Transverse colon (tissue), 4 donors: ENCODE results near the gene OOSP1. TPM values are rescaled to one million over a fixed set of nuclear protein-coding genes. Genes with fewer than 3 reads are reported as not detected.

ENCODE experiments used
- DNase-seq: peaks from one replicate; pipeline ENCODE4 v3.0.0-alpha.2; 2019
- H3K27ac ChIP-seq, 4 donors: fragments of 200-600 bp; sonication (generic); 2 replicates each; pipeline ENCODE4 v1.5.1; 2016 to 2018; ENCODE audit warnings: inconsistent platforms in 4 of 4
- H3K27me3 ChIP-seq: fragments of 200-600 bp; sonication (generic); 2 replicates; pipeline ENCODE4 v1.5.1; 2017; ENCODE audit warnings: inconsistent platforms
- H3K36me3 ChIP-seq, 4 donors: fragments of 200-600 bp; sonication (generic); 2 replicates each; pipeline ENCODE4 v1.5.1; 2017 to 2019; ENCODE audit warnings: inconsistent platforms in 4 of 4
- H3K4me1 ChIP-seq, 4 donors: fragments of 200-600 bp; sonication (generic); 2 replicates each; pipeline ENCODE4 v1.5.1; 2017 to 2020; ENCODE audit warnings: inconsistent platforms in 4 of 4
- H3K4me3 ChIP-seq, 4 donors: fragments of 200-600 bp; sonication (generic); 1 replicate in 1 of 4; 2 replicates in 3 of 4; pipeline versions ENCODE4 v1.5.1 to v1.6.1; 2017 to 2019; ENCODE audit warnings: inconsistent platforms in 4 of 4
- H3K9me3 ChIP-seq, 2 donors: fragments of 200-600 bp; sonication (generic); 2 replicates each; pipeline ENCODE4 v1.5.1; 2017 to 2019; ENCODE audit warnings: inconsistent platforms in 2 of 2
- CTCF ChIP-seq, 5 experiments: fragments of 200-600 bp in 3 of 5; fragments of 450-650 bp in 2 of 5; sonication (generic) in 3 of 5; IDR thresholded peaks; 1 replicate in 2 of 5; 2 replicates in 3 of 5; pipeline ENCODE4 v1.5.1; 2016 to 2017; ENCODE audit warnings: antibody characterized with exemption in 5 of 5, inconsistent platforms in 3 of 5, mild to moderate bottlenecking in 2 of 5, moderate library complexity in 1 of 5
- EP300 ChIP-seq: sonication (generic); formaldehyde crosslinking; IDR thresholded peaks from one replicate; pipeline ENCODE4 v1.6.1; 2017; ENCODE audit warnings: antibody characterized with exemption, low read depth
- POLR2A ChIP-seq: fragments of 450-650 bp; IDR thresholded peaks from one replicate; pipeline ENCODE4 v1.6.1; 2016; ENCODE audit warnings: antibody characterized with exemption, mild to moderate bottlenecking, moderate library complexity
- POLR2AphosphoS5 ChIP-seq, 3 donors: sonication (generic); formaldehyde crosslinking; IDR thresholded peaks; one replicate each; pipeline ENCODE4 v1.6.1; 2016; ENCODE audit warnings: antibody characterized with exemption in 3 of 3
- WGBS, 2 donors: methylation state at CpG; one replicate each; pipeline ENCODE4 v1.1.5; 2018; ENCODE audit warnings: low coverage in 1 of 2; 5-methylcytosine and 5-hydroxymethylcytosine counted together
- in situ Hi-C, 4 donors: fragments of 200-750 bp; cut with MboI; loops; one replicate each; pipeline versions ENCODE4 v1.15.0 to v1.15.1; 2017; ENCODE audit warnings: low sequenced_read_pairs in 3 of 4, low pct_ligation_motif_present in 1 of 4, low pct_unique_long_range_greater_than_20kb in 1 of 4
- intact Hi-C: fragments of 100-400 bp; cut with DNase I; formaldehyde crosslinking; loops from one replicate; pipeline ENCODE4 v1.15.1; 2023; ENCODE audit warnings: low total_unique reads
- total RNA-seq, 4 donors: library from RNA; depleted of rRNA; stranded (reverse); fragments of >200 nt; gene quantifications; one replicate each; pipeline ENCODE4 v1.1.0, GENCODE V29; 2016

Gene OOSP1
- total RNA-seq, 4 donors from 2014 or later = not detected

GRCh38 chr11:59938718-59939117 is 486 bp downstream of the OOSP1 start:
- H3K4me1 ChIP-seq = no peaks in the 10 kb centered on the region
- 77 to 97% methylated on average over 3 of the region's 3 CpGs for WGBS, 2 donors

GRCh38 chr11:59939482-59939881 is 1.2 kb downstream of the OOSP1 start:
- intact Hi-C loops (no loop called here), in situ Hi-C loops (no loop called here)
- Histone ChIP-seq H3K27ac (no peak overlapping the region), H3K36me3 (no peaks in the 10 kb centered on the region), H3K9me3 (no peaks in the 10 kb centered on the region), H3K27me3 (no peaks in the 10 kb centered on the region), H3K4me3 (no peak overlapping the region), H3K4me1 (no peaks in the 10 kb centered on the region)
- 80 to 81% methylated on average over 2 of the region's 2 CpGs for WGBS, 2 donors
- TF ChIP-seq EP300 (no peak), CTCF (IDR thresholded peaks at IDR 0.05) (no peak), POLR2AphosphoS5 (IDR thresholded peaks at IDR 0.05) (no peak), POLR2A (no peak)
- DNase-seq = no peak

More at GRCh38 chr11:59938718-59939117, 486 bp downstream of the OOSP1 start:
- TF ChIP-seq POLR2AphosphoS5 (IDR thresholded peaks at IDR 0.05) (no peak), CTCF (IDR thresholded peaks at IDR 0.05) (no peak), POLR2A (no peak), EP300 (no peak)
- H3K9me3 ChIP-seq = no peaks in the 10 kb centered on the region
- in situ Hi-C loops = no loop called here
- intact Hi-C loops = no loop called here
- H3K36me3 ChIP-seq = no peaks in the 10 kb centered on the region
- DNase-seq = no peak
- no peak overlapping the region for H3K4me3 ChIP-seq
- H3K27me3 ChIP-seq = no peaks in the 10 kb centered on the region
- no peak overlapping the region for H3K27ac ChIP-seq

- no peak for DNase-seq
- Histone ChIP-seq H3K4me3 (no peak overlapping the region), H3K27ac (no peak overlapping the region), H3K36me3 (no peaks in the 10 kb centered on the region), H3K4me1 (no peaks in the 10 kb centered on the region), H3K27me3 (no peaks in the 10 kb centered on the region), H3K9me3 (no peaks in the 10 kb centered on the region)
- in situ Hi-C loops (no loop called here), intact Hi-C loops (no loop called here)
- no peak for TF ChIP-seq EP300
- TF ChIP-seq POLR2AphosphoS5 (IDR thresholded peaks at IDR 0.05) = no peak
- no peak for TF ChIP-seq CTCF (IDR thresholded peaks at IDR 0.05)
- no peak for TF ChIP-seq POLR2A
- 73 to 85% methylated on average over 3 to 4 of the region's 4 CpGs for WGBS, 2 donors
Observed at GRCh38 chr11:59941091-59941490, 2.9 kb downstream of the OOSP1 start.

GRCh38 chr11:59943997-59944714 is 5.9 kb downstream of the OOSP1 start:
- no peak for TF ChIP-seq POLR2AphosphoS5 (IDR thresholded peaks at IDR 0.05)
- no peak for TF ChIP-seq EP300
- TF ChIP-seq POLR2A = no peak
- no peak for TF ChIP-seq CTCF (IDR thresholded peaks at IDR 0.05)
- intact Hi-C loops (no loop called here), in situ Hi-C loops (no loop called here)
- no peak for DNase-seq
- no peaks in the 10 kb centered on the region for H3K4me1 ChIP-seq
- no peak overlapping the region for H3K4me3 ChIP-seq
- H3K9me3 ChIP-seq = no peaks in the 10 kb centered on the region
- 90 to 93% methylated on average over 3 of the region's 3 CpGs for WGBS, 2 donors
- no peaks in the 10 kb centered on the region for H3K36me3 ChIP-seq
- no peaks in the 10 kb centered on the region for H3K27me3 ChIP-seq
- no peak overlapping the region for H3K27ac ChIP-seq
